HepG2 (cell line): Measurements from ENCODE around the gene MDH2. TPM values are rescaled to one million over a fixed set of nuclear protein-coding genes. Genes with fewer than 3 reads are reported as not detected.

Source experiments
- BCL6 ChIP-seq: IDR thresholded peaks from 2 replicates; pipeline ENCODE4 v1.6.1; 2016; ENCODE audit warnings: missing genetic modification reagents, missing compliant biosample characterization
- ETV5 ChIP-seq: IDR thresholded peaks from 2 replicates; pipeline ENCODE4 v1.6.1; 2018; ENCODE audit warnings: missing biosample characterization, missing genetic modification reagents, inconsistent platforms, borderline replicate concordance
- HNF4A ChIP-seq: sonication (generic); formaldehyde crosslinking; IDR thresholded peaks from 2 replicates; pipeline ENCODE4 v1.4.0; 2020; ENCODE audit warnings: missing genetic modification reagents
- HNRNPK ChIP-seq: fragments of 200-400 bp; formaldehyde crosslinking; IDR thresholded peaks from 2 replicates; pipeline ENCODE4 v1.6.1; 2018; ENCODE audit warnings: low read length, low read depth, moderate library complexity, mild to moderate bottlenecking; ENCODE audit not compliant: poor library complexity, severe bottlenecking
- PAF1 ChIP-seq: IDR thresholded peaks from 2 replicates; pipeline ENCODE4 v1.6.1; 2016; ENCODE audit warnings: missing genetic modification reagents, missing compliant biosample characterization
- ZBTB38 ChIP-seq: sonication (generic); formaldehyde crosslinking; IDR thresholded peaks from 2 replicates; pipeline ENCODE4 v1.5.1; 2020; ENCODE audit warnings: mild to moderate bottlenecking, missing genetic modification reagents
- ZNF430 ChIP-seq: sonication (generic); formaldehyde crosslinking; IDR thresholded peaks from 2 replicates; pipeline ENCODE4 v1.9.0; 2021; ENCODE audit warnings: mild to moderate bottlenecking, missing genetic modification reagents
- ZNF614 ChIP-seq: IDR thresholded peaks from 2 replicates; pipeline ENCODE4 v1.6.1; 2018; ENCODE audit warnings: missing biosample characterization, missing genetic modification reagents, inconsistent platforms, borderline replicate concordance
- polyA plus RNA-seq, 8 experiments: library from polyadenylated mRNA; depleted of rRNA in 3 of 8; stranded (reverse) in 7 of 8; unstranded in 1 of 8; fragments of >200 nt; fragmentation: Illumina TruSeq in 4 of 8; extraction: Trizol in 4 of 8; gene quantifications; 2 replicates each; pipeline versions ENCODE4 v1.2.1 to v1.2.3, GENCODE V29; 2011 to 2016; ENCODE audit warnings: low read depth in 4 of 8, missing spikeins in 1 of 8, mixed read lengths in 1 of 8; ENCODE audit not compliant: insufficient read depth in 1 of 8
- total RNA-seq, 5 experiments: library from RNA; depleted of rRNA; stranded (reverse); fragments of >200 nt; fragmentation: Illumina TruSeq; extraction: Trizol; gene quantifications; 2 replicates each; pipeline ENCODE4 v1.2.3, GENCODE V29; 2016; ENCODE audit warnings: low read depth in 1 of 5
- TF ChIP-seq, protein P1 (sequence below): IDR thresholded peaks from 2 replicates; pipeline ENCODE4 v1.6.1; 2016; ENCODE audit warnings: control low read depth
- TF ChIP-seq, protein P2 (sequence below): sonication (generic); formaldehyde crosslinking; IDR thresholded peaks from 2 replicates; pipeline ENCODE4 v1.4.0; 2020; ENCODE audit warnings: missing genetic modification reagents
- TF ChIP-seq, protein P3 (sequence below): IDR thresholded peaks from 2 replicates; pipeline ENCODE4 v1.6.1; 2012; ENCODE audit warnings: inconsistent platforms

Gene MDH2
- total and polyA plus RNA-seq, 2 of the 13 experiments (the other 11 are each of a cell fraction or from before 2014, with no cell fraction given) = 81.4 to 90.3 TPM

DNA sequence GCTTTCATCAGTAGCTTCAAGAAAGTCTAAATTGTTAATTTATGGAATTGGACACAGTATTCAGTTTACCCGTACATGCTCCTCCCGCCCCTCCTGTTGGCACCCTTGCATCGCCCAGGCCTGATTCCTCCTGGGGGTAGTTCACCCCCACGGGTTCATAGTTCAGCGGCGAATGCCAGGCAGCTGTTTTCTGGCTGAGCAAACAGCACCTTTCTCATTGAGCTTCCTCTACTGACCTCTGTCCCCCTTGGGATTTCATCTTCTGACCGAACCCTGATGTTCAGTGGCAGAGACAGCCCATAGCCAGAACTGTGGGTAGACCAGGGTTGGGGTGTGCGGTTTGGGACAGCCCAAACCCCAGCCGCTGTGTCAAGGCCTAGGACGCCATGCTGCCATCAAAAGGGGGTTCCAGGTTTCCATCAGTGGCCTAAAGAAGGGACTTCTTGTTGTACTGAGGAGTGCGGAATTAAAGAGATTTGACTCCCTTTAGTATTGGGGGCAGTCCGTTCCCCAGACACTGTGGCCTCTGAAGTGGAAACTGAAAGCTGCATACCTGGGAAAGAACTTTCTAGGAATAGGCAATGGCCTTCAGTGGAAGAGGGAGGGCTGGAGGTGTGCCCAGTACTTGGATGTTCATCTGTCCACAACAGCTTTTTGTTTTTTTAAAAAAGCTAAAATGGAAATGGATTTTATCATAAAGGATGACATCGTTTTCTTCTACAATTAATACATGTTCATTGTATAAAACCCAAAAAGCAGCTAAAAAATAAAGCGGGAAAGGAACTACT lies 19.0 kb downstream of the MDH2 start (continued):
- TF ChIP-seq, protein P1, sequence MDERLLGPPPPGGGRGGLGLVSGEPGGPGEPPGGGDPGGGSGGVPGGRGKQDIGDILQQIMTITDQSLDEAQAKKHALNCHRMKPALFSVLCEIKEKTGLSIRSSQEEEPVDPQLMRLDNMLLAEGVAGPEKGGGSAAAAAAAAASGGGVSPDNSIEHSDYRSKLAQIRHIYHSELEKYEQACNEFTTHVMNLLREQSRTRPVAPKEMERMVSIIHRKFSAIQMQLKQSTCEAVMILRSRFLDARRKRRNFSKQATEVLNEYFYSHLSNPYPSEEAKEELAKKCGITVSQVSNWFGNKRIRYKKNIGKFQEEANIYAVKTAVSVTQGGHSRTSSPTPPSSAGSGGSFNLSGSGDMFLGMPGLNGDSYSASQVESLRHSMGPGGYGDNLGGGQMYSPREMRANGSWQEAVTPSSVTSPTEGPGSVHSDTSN (CRISPR knock-in tag) = no peak
- TF ChIP-seq ZBTB38 (CRISPR knock-in tag) (0 out of 2 replicates have a peak, but pooled peaks have one; percentile 16), BCL6 (CRISPR knock-in tag) (peak; percentile 67), HNRNPK (no peak), HNF4A (CRISPR knock-in tag) (peak; percentile 65), ZNF614 (CRISPR knock-in tag) (0 out of 2 replicates have a peak, but pooled peaks have one; percentile 29), ETV5 (CRISPR knock-in tag) (peak; percentile 23; the same call in 1 of the 2 replicates), PAF1 (0 out of 2 replicates have a peak, but pooled peaks have one; percentile 92), ZNF430 (no peak)
- TF ChIP-seq, protein P2, sequence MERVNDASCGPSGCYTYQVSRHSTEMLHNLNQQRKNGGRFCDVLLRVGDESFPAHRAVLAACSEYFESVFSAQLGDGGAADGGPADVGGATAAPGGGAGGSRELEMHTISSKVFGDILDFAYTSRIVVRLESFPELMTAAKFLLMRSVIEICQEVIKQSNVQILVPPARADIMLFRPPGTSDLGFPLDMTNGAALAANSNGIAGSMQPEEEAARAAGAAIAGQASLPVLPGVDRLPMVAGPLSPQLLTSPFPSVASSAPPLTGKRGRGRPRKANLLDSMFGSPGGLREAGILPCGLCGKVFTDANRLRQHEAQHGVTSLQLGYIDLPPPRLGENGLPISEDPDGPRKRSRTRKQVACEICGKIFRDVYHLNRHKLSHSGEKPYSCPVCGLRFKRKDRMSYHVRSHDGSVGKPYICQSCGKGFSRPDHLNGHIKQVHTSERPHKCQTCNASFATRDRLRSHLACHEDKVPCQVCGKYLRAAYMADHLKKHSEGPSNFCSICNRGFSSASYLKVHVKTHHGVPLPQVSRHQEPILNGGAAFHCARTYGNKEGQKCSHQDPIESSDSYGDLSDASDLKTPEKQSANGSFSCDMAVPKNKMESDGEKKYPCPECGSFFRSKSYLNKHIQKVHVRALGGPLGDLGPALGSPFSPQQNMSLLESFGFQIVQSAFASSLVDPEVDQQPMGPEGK (CRISPR knock-in tag) = peak; percentile 37; the same call in 1 of the 2 replicates
- TF ChIP-seq, protein P3, sequence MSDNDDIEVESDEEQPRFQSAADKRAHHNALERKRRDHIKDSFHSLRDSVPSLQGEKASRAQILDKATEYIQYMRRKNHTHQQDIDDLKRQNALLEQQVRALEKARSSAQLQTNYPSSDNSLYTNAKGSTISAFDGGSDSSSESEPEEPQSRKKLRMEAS = 0 out of 2 replicates have a peak, but pooled peaks have one; percentile 20
- TF ChIP-seq, all 625 proteins: peak for 31
